ENCODE results near the gene WDR70. TPM values are rescaled to one million over a fixed set of nuclear protein-coding genes. Genes with fewer than 3 reads are reported as not detected.
"Not testable (repeated sequence)": the region's sequence is repeated elsewhere in the genome, so short reads cannot be mapped to it uniquely, and the experiment has no call there.

WDR70 gene
- total RNA-seq, 1 experiment from 2014 or later, result 35.0 TPM

GRCh38 chr5:37412515-37412914, 33.4 kb downstream of the WDR70 start (continued):
- TF ChIP-seq GRHL2 (CRISPR knock-in tag; IDR thresholded peaks at IDR 0.05; ENCODE audit: insufficient replicate concordance, severe bottlenecking) (no peak), NFATC4 (CRISPR knock-in tag; IDR thresholded peaks at IDR 0.05) (no peak), EMX1 (CRISPR knock-in tag; IDR thresholded peaks at IDR 0.05) (no peak)

DNA sequence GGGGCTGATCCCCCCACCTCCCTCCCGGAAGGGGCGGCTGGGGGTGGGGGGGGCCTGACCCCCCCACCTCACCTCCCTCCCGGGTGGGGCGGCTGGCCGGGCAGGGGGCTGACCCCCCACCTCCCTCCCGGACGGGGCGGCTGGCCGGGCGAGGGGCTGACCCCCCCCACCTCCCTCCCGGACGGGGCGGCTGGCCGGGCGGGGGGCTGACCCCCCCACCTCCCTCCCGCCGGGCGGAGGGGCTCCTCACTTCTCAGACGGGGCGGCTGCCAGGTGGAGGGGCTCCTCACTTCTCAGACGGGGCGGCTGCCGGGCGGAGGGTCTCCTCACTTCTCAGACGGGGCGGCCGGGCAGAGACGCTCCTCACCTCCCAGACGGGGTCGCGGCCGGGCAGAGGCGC, 36.3 kb downstream of the WDR70 start:
- POLR2A ChIA-PET; CTCF ChIA-PET; H3K9me3 Mint-ChIP-seq; H3K4me3 Mint-ChIP-seq; H3K27ac Mint-ChIP-seq; ATAC-seq; H3K27me3 Mint-ChIP-seq (ENCODE audit: low read depth); DNase-seq (ENCODE audit: low spot score); H3K4me1 Mint-ChIP-seq: not testable (repeated sequence)
- peaks cover 21% of the 10 kb centered on the region for H3K36me3 Mint-ChIP-seq

DNA sequence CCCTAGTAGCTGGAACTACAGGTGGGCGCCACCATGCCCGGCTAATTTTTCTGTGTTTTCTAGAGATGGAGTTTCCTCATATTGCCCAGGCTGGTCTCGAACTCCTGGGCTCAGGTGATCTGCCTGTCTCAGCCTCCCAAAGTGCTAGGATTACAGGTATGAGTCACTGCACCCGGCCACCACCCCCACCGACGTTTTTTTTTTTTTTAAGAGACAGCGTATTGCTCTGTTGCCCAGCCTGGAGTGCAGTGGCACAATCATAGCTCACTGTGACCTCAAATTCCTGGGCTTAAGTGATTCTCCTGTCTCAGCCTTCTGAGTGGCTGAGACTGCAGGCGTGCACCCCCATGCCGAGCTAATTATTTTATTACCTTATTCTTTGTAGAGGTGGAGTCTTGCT, 38.2 kb downstream of the WDR70 start:
- ATAC-seq (no peak), DNase-seq (ENCODE audit: low spot score) (no peak)
- 0 out of 2 replicates have a peak, but pooled peaks cover 5% of the 10 kb centered on the region for H3K9me3 Mint-ChIP-seq
- H3K4me1 Mint-ChIP-seq, result no peaks in the 10 kb centered on the region
- no peaks in the 10 kb centered on the region for H3K27me3 Mint-ChIP-seq (ENCODE audit: low read depth)
- no peak overlapping the region for H3K27ac Mint-ChIP-seq
- POLR2A ChIA-PET, result no interaction called here
- CTCF ChIA-PET, result no interaction called here
- no peak overlapping the region for H3K4me3 Mint-ChIP-seq
- H3K36me3 Mint-ChIP-seq, result peaks cover 21% of the 10 kb centered on the region
- no peak for TF ChIP-seq IRF1 (CRISPR knock-in tag; IDR thresholded peaks at IDR 0.05)
- TF ChIP-seq EMX1 (CRISPR knock-in tag; IDR thresholded peaks at IDR 0.05), result no peak
- TF ChIP-seq, protein P1, sequence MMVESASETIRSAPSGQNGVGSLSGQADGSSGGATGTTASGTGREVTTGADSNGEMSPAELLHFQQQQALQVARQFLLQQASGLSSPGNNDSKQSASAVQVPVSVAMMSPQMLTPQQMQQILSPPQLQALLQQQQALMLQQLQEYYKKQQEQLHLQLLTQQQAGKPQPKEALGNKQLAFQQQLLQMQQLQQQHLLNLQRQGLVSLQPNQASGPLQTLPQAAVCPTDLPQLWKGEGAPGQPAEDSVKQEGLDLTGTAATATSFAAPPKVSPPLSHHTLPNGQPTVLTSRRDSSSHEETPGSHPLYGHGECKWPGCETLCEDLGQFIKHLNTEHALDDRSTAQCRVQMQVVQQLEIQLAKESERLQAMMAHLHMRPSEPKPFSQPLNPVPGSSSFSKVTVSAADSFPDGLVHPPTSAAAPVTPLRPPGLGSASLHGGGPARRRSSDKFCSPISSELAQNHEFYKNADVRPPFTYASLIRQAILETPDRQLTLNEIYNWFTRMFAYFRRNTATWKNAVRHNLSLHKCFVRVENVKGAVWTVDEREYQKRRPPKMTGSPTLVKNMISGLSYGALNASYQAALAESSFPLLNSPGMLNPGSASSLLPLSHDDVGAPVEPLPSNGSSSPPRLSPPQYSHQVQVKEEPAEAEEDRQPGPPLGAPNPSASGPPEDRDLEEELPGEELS (CRISPR knock-in tag; IDR thresholded peaks at IDR 0.05), result no peak
- TF ChIP-seq, protein P2, sequence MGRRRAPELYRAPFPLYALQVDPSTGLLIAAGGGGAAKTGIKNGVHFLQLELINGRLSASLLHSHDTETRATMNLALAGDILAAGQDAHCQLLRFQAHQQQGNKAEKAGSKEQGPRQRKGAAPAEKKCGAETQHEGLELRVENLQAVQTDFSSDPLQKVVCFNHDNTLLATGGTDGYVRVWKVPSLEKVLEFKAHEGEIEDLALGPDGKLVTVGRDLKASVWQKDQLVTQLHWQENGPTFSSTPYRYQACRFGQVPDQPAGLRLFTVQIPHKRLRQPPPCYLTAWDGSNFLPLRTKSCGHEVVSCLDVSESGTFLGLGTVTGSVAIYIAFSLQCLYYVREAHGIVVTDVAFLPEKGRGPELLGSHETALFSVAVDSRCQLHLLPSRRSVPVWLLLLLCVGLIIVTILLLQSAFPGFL (CRISPR knock-in tag; IDR thresholded peaks at IDR 0.05; ENCODE audit: borderline replicate concordance), result no peak
- no peak for TF ChIP-seq MAX (CRISPR knock-in tag; IDR thresholded peaks at IDR 0.05)
- TF ChIP-seq E2F1 (CRISPR knock-in tag; IDR thresholded peaks at IDR 0.05), result no peak
- TF ChIP-seq, protein P3, sequence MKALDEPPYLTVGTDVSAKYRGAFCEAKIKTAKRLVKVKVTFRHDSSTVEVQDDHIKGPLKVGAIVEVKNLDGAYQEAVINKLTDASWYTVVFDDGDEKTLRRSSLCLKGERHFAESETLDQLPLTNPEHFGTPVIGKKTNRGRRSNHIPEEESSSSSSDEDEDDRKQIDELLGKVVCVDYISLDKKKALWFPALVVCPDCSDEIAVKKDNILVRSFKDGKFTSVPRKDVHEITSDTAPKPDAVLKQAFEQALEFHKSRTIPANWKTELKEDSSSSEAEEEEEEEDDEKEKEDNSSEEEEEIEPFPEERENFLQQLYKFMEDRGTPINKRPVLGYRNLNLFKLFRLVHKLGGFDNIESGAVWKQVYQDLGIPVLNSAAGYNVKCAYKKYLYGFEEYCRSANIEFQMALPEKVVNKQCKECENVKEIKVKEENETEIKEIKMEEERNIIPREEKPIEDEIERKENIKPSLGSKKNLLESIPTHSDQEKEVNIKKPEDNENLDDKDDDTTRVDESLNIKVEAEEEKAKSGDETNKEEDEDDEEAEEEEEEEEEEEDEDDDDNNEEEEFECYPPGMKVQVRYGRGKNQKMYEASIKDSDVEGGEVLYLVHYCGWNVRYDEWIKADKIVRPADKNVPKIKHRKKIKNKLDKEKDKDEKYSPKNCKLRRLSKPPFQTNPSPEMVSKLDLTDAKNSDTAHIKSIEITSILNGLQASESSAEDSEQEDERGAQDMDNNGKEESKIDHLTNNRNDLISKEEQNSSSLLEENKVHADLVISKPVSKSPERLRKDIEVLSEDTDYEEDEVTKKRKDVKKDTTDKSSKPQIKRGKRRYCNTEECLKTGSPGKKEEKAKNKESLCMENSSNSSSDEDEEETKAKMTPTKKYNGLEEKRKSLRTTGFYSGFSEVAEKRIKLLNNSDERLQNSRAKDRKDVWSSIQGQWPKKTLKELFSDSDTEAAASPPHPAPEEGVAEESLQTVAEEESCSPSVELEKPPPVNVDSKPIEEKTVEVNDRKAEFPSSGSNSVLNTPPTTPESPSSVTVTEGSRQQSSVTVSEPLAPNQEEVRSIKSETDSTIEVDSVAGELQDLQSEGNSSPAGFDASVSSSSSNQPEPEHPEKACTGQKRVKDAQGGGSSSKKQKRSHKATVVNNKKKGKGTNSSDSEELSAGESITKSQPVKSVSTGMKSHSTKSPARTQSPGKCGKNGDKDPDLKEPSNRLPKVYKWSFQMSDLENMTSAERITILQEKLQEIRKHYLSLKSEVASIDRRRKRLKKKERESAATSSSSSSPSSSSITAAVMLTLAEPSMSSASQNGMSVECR (CRISPR knock-in tag; IDR thresholded peaks at IDR 0.05; ENCODE audit: borderline replicate concordance), result no peak
- TF ChIP-seq SMAD3 (CRISPR knock-in tag; IDR thresholded peaks at IDR 0.05; ENCODE audit: borderline replicate concordance), result no peak
- TF ChIP-seq, protein P4, sequence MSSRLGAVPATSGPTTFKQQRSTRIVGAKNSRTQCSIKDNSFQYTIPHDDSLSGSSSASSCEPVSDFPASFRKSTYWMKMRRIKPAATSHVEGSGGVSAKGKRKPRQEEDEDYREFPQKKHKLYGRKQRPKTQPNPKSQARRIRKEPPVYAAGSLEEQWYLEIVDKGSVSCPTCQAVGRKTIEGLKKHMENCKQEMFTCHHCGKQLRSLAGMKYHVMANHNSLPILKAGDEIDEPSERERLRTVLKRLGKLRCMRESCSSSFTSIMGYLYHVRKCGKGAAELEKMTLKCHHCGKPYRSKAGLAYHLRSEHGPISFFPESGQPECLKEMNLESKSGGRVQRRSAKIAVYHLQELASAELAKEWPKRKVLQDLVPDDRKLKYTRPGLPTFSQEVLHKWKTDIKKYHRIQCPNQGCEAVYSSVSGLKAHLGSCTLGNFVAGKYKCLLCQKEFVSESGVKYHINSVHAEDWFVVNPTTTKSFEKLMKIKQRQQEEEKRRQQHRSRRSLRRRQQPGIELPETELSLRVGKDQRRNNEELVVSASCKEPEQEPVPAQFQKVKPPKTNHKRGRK (CRISPR knock-in tag; IDR thresholded peaks at IDR 0.05; ENCODE audit: borderline replicate concordance), result no peak
- no peak for TF ChIP-seq FOXP1 (CRISPR knock-in tag; IDR thresholded peaks at IDR 0.05; ENCODE audit: borderline replicate concordance)
- TF ChIP-seq AR (CRISPR knock-in tag; IDR thresholded peaks at IDR 0.05), result no peak
- TF ChIP-seq CREB1 (CRISPR knock-in tag; IDR thresholded peaks at IDR 0.05), result no peak
- TF ChIP-seq ATF3 (CRISPR knock-in tag; conservative IDR thresholded peaks at IDR 0.05), result no peak
- TF ChIP-seq NFE2L1 (CRISPR knock-in tag; IDR thresholded peaks at IDR 0.05), result no peak

Measured in WTC11 (cell line).